HEK293 (cell line): ENCODE results near the gene MRPL32.

ENCODE experiments used
- CTCF ChIA-PET: fragments of 350-600 bp; formaldehyde crosslinking; extraction: SDS; loops from one replicate; lab custom pipeline; 2021; ENCODE audit warnings: antibody characterized with exemption; lab: Yijun Ruan, JAX
- POLR2A ChIA-PET: fragments of 300-600 bp; formaldehyde crosslinking; extraction: SDS; loops from one replicate; lab custom pipeline; 2020; ENCODE audit warnings: antibody characterized with exemption, inconsistent platforms; lab: Yijun Ruan, JAX
- H3K27ac ChIP-seq: fragments of 200-500 bp; sonication (Bioruptor generic); 2 replicates; pipeline ENCODE4 v1.5.1; 2014; ENCODE audit warnings: low read depth, low read length, control low read depth, inconsistent platforms; ENCODE audit errors: extremely low read depth
- H3K36me3 ChIP-seq, 2 experiments: fragments of 200-500 bp in 1 of 2; sonication (Bioruptor generic) in 1 of 2; 1 replicate in 1 of 2; 2 replicates in 1 of 2; pipeline ENCODE4 v1.5.1; 2014 to 2017; ENCODE audit warnings: inconsistent platforms in 2 of 2, low read length in 2 of 2; ENCODE audit not compliant: control insufficient read depth in 2 of 2, insufficient read depth in 1 of 2
- H3K4me1 ChIP-seq: fragments of 200-500 bp; sonication (Bioruptor generic); 2 replicates; pipeline ENCODE4 v1.5.1; 2014; ENCODE audit warnings: mild to moderate bottlenecking, low read length, inconsistent platforms; ENCODE audit not compliant: control insufficient read depth, insufficient read depth
- H3K4me3 ChIP-seq: 2 replicates; pipeline ENCODE4 v1.5.1; 2011; ENCODE audit warnings: low read depth, mild to moderate bottlenecking, control low read depth, low read length, moderate library complexity
- H3K9me3 ChIP-seq: fragments of 200-500 bp; sonication (Bioruptor generic); 2 replicates; pipeline ENCODE4 v1.5.1; 2014; ENCODE audit warnings: low read depth, low read length, inconsistent platforms; ENCODE audit not compliant: control insufficient read depth, insufficient read depth
- GFI1B ChIP-seq: fragments of 450-650 bp; formaldehyde crosslinking; IDR thresholded peaks from 2 replicates; pipeline ENCODE4 v1.5.1; 2016; ENCODE audit warnings: missing biosample characterization, missing genetic modification characterization
- GLI2 ChIP-seq: fragments of 450-650 bp; formaldehyde crosslinking; IDR thresholded peaks from 2 replicates; pipeline ENCODE4; 2017; ENCODE audit warnings: missing biosample characterization, missing genetic modification characterization, low read depth, borderline replicate concordance
- HOXD13 ChIP-seq: sonication (generic); formaldehyde crosslinking; IDR thresholded peaks from 2 replicates; pipeline ENCODE4 v1.8.0; 2022; ENCODE audit warnings: missing genetic modification reagents, borderline replicate concordance
- IKZF3 ChIP-seq: fragments of 450-650 bp; IDR thresholded peaks from 2 replicates; pipeline ENCODE4 v1.5.0; 2018; ENCODE audit warnings: missing biosample characterization, mild to moderate bottlenecking, missing genetic modification characterization, moderate library complexity
- KLF1 ChIP-seq: fragments of 450-650 bp; formaldehyde crosslinking; IDR thresholded peaks from 2 replicates; pipeline ENCODE4 v1.5.1; 2016; ENCODE audit warnings: missing biosample characterization, missing genetic modification characterization
- MEIS1 ChIP-seq: sonication (generic); formaldehyde crosslinking; IDR thresholded peaks from 2 replicates; pipeline ENCODE4 v1.8.1; 2022; ENCODE audit warnings: missing genetic modification reagents, mild to moderate bottlenecking, borderline replicate concordance
- SCRT1 ChIP-seq: fragments of 450-650 bp; formaldehyde crosslinking; IDR thresholded peaks from 2 replicates; pipeline ENCODE4 v1.5.1; 2016; ENCODE audit warnings: missing biosample characterization, missing genetic modification characterization, borderline replicate concordance
- TSHZ1 ChIP-seq: fragments of 450-650 bp; formaldehyde crosslinking; IDR thresholded peaks from 2 replicates; pipeline ENCODE4 v1.5.1; 2016; ENCODE audit warnings: missing biosample characterization, missing genetic modification characterization, borderline replicate concordance
- WT1 ChIP-seq: fragments of 450-650 bp; formaldehyde crosslinking; IDR thresholded peaks from 2 replicates; pipeline ENCODE4 v1.5.1; 2016; ENCODE audit warnings: missing biosample characterization, missing genetic modification characterization
- ZBTB17 ChIP-seq: fragments of 450-650 bp; formaldehyde crosslinking; IDR thresholded peaks from 2 replicates; pipeline ENCODE4 v1.5.1; 2016; ENCODE audit warnings: missing biosample characterization, missing genetic modification characterization
- ZNF112 ChIP-seq: fragments of 450-650 bp; formaldehyde crosslinking; IDR thresholded peaks from 2 replicates; pipeline ENCODE4 v1.5.0; 2017; ENCODE audit warnings: missing biosample characterization, missing genetic modification characterization
- ZNF114 ChIP-seq: fragments of 450-650 bp; formaldehyde crosslinking; IDR thresholded peaks from 2 replicates; pipeline ENCODE4 v1.5.0; 2017; ENCODE audit warnings: missing biosample characterization, missing genetic modification characterization
- ZNF121 ChIP-seq: fragments of 450-650 bp; formaldehyde crosslinking; IDR thresholded peaks from 2 replicates; pipeline ENCODE4 v1.5.1; 2016; ENCODE audit warnings: missing biosample characterization, missing genetic modification characterization
- ZNF16 ChIP-seq: fragments of 450-650 bp; formaldehyde crosslinking; IDR thresholded peaks from 2 replicates; pipeline ENCODE4 v1.5.1; 2016; ENCODE audit warnings: low read depth, missing biosample characterization, missing genetic modification characterization
- ZNF184 ChIP-seq: fragments of 450-650 bp; IDR thresholded peaks from 2 replicates; pipeline ENCODE4 v1.5.1; 2018; ENCODE audit warnings: missing biosample characterization, mild to moderate bottlenecking, missing genetic modification characterization
- ZNF248 ChIP-seq: fragments of 450-650 bp; formaldehyde crosslinking; IDR thresholded peaks from 2 replicates; pipeline ENCODE4 v1.5.1; 2017; ENCODE audit warnings: missing biosample characterization, missing genetic modification characterization
- ZNF280D ChIP-seq: fragments of 450-650 bp; formaldehyde crosslinking; IDR thresholded peaks from 2 replicates; pipeline ENCODE4 v1.5.1; 2016; ENCODE audit warnings: missing biosample characterization, missing genetic modification characterization
- ZNF324 ChIP-seq: fragments of 450-650 bp; formaldehyde crosslinking; IDR thresholded peaks from 2 replicates; pipeline ENCODE4 v1.5.1; 2016; ENCODE audit warnings: missing biosample characterization, missing genetic modification characterization
- ZNF48 ChIP-seq: fragments of 450-650 bp; formaldehyde crosslinking; IDR thresholded peaks from 2 replicates; pipeline ENCODE4 v1.5.1; 2016; ENCODE audit warnings: missing biosample characterization, missing genetic modification characterization
- ZNF510 ChIP-seq: fragments of 450-650 bp; formaldehyde crosslinking; IDR thresholded peaks from 2 replicates; pipeline ENCODE4 v1.5.1; 2018; ENCODE audit warnings: mild to moderate bottlenecking, missing genetic modification characterization, missing biosample characterization; ENCODE audit not compliant: insufficient replicate concordance
- ZNF621 ChIP-seq: fragments of 450-650 bp; formaldehyde crosslinking; IDR thresholded peaks from 2 replicates; pipeline ENCODE4 v1.5.1; 2017; ENCODE audit warnings: missing biosample characterization, missing genetic modification characterization
- ZNF658 ChIP-seq: fragments of 450-650 bp; formaldehyde crosslinking; IDR thresholded peaks from 2 replicates; pipeline ENCODE4; 2016; ENCODE audit warnings: missing biosample characterization, missing genetic modification characterization
- ZSCAN5A ChIP-seq: fragments of 450-650 bp; formaldehyde crosslinking; IDR thresholded peaks from 2 replicates; pipeline ENCODE4 v1.5.1; 2016; ENCODE audit warnings: missing biosample characterization, missing genetic modification characterization
- TF ChIP-seq, protein P1 (sequence below): fragments of 450-650 bp; formaldehyde crosslinking; IDR thresholded peaks from 2 replicates; pipeline ENCODE4 v1.5.1; 2016; ENCODE audit warnings: missing biosample characterization, missing genetic modification characterization

The MRPL32 gene

DNA sequence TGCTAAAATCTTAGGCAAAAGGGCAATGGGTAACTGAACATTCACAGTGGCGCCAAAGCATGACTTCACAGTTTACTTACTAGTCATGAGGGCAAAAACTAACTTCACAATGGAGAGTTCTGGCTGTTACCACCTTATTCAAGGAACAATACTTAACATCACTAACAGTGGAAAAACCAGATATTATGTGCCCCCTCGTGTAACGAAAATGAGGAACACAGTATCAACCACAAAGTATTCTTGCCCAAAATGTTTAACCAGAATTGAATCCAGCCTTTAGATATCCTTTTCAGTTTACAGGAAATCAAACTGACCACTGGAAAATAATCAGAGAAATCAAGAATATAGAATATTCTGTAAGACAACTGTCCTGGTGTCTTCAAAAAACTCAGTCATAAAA lies 29.8 kb upstream of the MRPL32 start (continued):
- TF ChIP-seq ZNF48 (tag by site-specific recombination), result no peak
- TF ChIP-seq ZNF658 (tag by site-specific recombination), result no peak

DNA sequence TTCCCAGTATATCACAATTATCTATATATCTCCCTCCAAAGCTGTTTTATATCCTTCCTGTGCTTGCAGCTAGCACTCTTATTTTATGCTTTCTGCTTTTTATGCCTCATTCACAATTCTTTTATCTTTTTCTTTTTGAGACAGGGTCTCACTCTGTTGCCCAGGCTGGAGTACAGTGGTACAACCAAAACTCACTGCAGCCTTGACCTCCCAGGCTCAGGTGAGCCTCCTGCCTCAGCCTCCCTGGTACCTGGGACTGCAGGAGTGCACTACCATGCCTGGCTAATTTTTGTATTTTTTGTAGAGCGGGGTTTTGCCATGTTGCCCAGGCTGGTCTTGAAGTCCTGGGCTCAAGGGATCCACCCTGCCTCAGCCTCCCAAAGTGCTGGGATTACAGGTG lies 26.0 kb upstream of the MRPL32 start:
- no peaks in the 10 kb centered on the region for H3K9me3 ChIP-seq
- ChIA-PET CTCF (interaction anchor here (0.6 to 0.7 kb wide), 3 partner anchors 490 to 1173 kb away, joined by 3 to 4 read pairs (median 4); no protein-coding TSS in a partner anchor), POLR2A (no interaction called here)

DNA sequence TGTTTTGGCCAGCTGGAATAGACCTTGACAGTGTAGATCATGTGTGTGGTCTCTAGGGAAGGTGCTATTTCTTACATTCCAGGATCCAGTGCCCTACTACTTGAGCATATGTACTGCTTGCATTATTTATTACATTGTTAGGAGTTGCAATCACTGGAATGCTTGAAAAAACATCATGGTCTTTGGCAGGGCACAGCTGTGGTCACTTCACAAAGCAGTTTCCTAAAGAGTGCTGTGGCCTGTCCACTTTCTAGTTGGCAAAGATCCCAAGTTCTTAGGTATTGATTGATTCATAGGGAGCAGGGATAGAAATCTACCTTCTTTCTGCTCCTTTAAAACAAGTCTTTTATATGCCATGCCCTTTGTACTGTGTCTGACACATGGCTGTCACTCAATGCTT lies 24.9 kb upstream of the MRPL32 start:
- no peak for TF ChIP-seq ZNF184 (tag by site-specific recombination)
- TF ChIP-seq ZNF280D (tag by site-specific recombination), result no peak
- TF ChIP-seq ZNF114 (tag by site-specific recombination), result no peak
- no peak for TF ChIP-seq GLI2 (tag by site-specific recombination)
- no peak for TF ChIP-seq ZNF621
- no peak for TF ChIP-seq MEIS1 (CRISPR knock-in tag)
- TF ChIP-seq SCRT1 (tag by site-specific recombination), result no peak
- no peak for TF ChIP-seq KLF1 (tag by site-specific recombination)
- no peak for TF ChIP-seq ZBTB17 (tag by site-specific recombination)
- TF ChIP-seq, protein P1, sequence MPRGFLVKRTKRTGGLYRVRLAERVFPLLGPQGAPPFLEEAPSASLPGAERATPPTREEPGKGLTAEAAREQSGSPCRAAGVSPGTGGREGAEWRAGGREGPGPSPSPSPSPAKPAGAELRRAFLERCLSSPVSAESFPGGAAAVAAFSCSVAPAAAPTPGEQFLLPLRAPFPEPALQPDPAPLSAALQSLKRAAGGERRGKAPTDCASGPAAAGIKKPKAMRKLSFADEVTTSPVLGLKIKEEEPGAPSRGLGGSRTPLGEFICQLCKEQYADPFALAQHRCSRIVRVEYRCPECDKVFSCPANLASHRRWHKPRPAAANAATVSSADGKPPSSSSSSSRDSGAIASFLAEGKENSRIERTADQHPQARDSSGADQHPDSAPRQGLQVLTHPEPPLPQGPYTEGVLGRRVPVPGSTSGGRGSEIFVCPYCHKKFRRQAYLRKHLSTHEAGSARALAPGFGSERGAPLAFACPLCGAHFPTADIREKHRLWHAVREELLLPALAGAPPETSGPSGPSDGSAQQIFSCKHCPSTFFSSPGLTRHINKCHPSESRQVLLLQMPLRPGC (tag by site-specific recombination), result no peak
- TF ChIP-seq ZNF324 (tag by site-specific recombination), result no peak
- no peak for TF ChIP-seq ZNF248
- no peak for TF ChIP-seq IKZF3 (tag by site-specific recombination)
- TF ChIP-seq HOXD13 (CRISPR knock-in tag), result no peak
- no peak for TF ChIP-seq TSHZ1 (tag by site-specific recombination)
- no peak for TF ChIP-seq ZNF16 (tag by site-specific recombination)
- no peak for TF ChIP-seq WT1
- TF ChIP-seq ZNF112 (tag by site-specific recombination), result no peak
- no peak for TF ChIP-seq ZNF510 (tag by site-specific recombination)
- no peak for TF ChIP-seq ZSCAN5A (tag by site-specific recombination)
- ChIA-PET CTCF (no interaction called here), POLR2A (no interaction called here)
- no peak overlapping the region for H3K27ac ChIP-seq
- H3K9me3 ChIP-seq, result no peaks in the 10 kb centered on the region
- H3K36me3 ChIP-seq, result peaks cover 0 to 11% of the 10 kb centered on the region in 2 experiments; a peak in 1 of 3 replicates
- H3K4me1 ChIP-seq, result no peaks in the 10 kb centered on the region
- H3K4me3 ChIP-seq, result no peak overlapping the region

More for the DNA sequence above, 26.0 kb upstream of the MRPL32 start:
- H3K27ac ChIP-seq, result no peak overlapping the region
- H3K4me3 ChIP-seq, result no peak overlapping the region
- TF ChIP-seq GFI1B (tag by site-specific recombination), result no peak
- TF ChIP-seq ZNF121 (tag by site-specific recombination), result peak; percentile 51; the same call in 1 of the 2 replicates
- H3K36me3 ChIP-seq, result peaks cover 0 to 11% of the 10 kb centered on the region in 2 experiments; a peak in 1 of 3 replicates
- no peaks in the 10 kb centered on the region for H3K4me1 ChIP-seq
